ACC112 (cell line): ENCODE data around the gene CRISP3.
"Not testable (repeated sequence)": the region's sequence is repeated elsewhere in the genome, so short reads cannot be mapped to it uniquely, and the experiment has no call there.

Experiments
- H2AFZ ChIP-seq: fragments of 200-600 bp; sonication (generic); one replicate; pipeline ENCODE4 v1.6.0; 2017; ENCODE audit warnings: antibody characterized with exemption, low read length; ENCODE audit not compliant: unreplicated experiment
- H3K27ac ChIP-seq: fragments of 200-600 bp; sonication (generic); 2 replicates; pipeline ENCODE4 v1.5.1; 2014; ENCODE audit warnings: low read depth, mild to moderate bottlenecking, antibody characterized with exemption, low read length, moderate library complexity
- H3K27me3 ChIP-seq: fragments of 200-600 bp; sonication (generic); 2 replicates; pipeline ENCODE4 v1.6.1; 2014; ENCODE audit warnings: mild to moderate bottlenecking, antibody characterized with exemption, low read length, moderate library complexity, mixed read lengths; ENCODE audit not compliant: insufficient read depth
- H3K36me3 ChIP-seq: fragments of 200-600 bp; sonication (generic); 2 replicates; pipeline ENCODE4 v1.6.1; 2016; ENCODE audit warnings: mild to moderate bottlenecking, antibody characterized with exemption, low read length, moderate library complexity, mixed read lengths; ENCODE audit not compliant: insufficient read depth
- H3K4me1 ChIP-seq: fragments of 200-600 bp; sonication (generic); one replicate; pipeline ENCODE4 v1.6.1; 2016; ENCODE audit warnings: low read length, mixed read lengths; ENCODE audit not compliant: insufficient read depth, unreplicated experiment, control insufficient read depth
- H3K4me3 ChIP-seq: fragments of 200-600 bp; sonication (generic); 2 replicates; pipeline ENCODE4 v1.5.1; 2014; ENCODE audit warnings: mild to moderate bottlenecking, low read depth, low read length
- H3K79me2 ChIP-seq: fragments of 200-600 bp; sonication (generic); one replicate; pipeline ENCODE4 v1.6.0; 2016; ENCODE audit warnings: low read length; ENCODE audit not compliant: control insufficient read depth, unreplicated experiment, insufficient read depth

CRISP3 gene

GRCh38 chr6:49743429-49743828 is 759 bp downstream of the CRISP3 start:
- H3K4me1 ChIP-seq, result no peaks in the 10 kb centered on the region
- no peak overlapping the region for H3K4me3 ChIP-seq
- H3K27me3 ChIP-seq, result peaks cover 4% of the 10 kb centered on the region; the same call in 1 of the 2 replicates
- H2AFZ ChIP-seq, result no peak overlapping the region
- no peaks in the 10 kb centered on the region for H3K36me3 ChIP-seq
- H3K27ac ChIP-seq, result no peak overlapping the region
- H3K79me2 ChIP-seq, result no peaks in the 10 kb centered on the region

- Histone ChIP-seq H3K79me2 (no peaks in the 10 kb centered on the region), H3K4me1 (no peaks in the 10 kb centered on the region), H3K27me3 (peaks cover 8% of the 10 kb centered on the region; the same call in 1 of the 2 replicates), H2AFZ (no peak overlapping the region), H3K4me3 (no peak overlapping the region), H3K36me3 (no peaks in the 10 kb centered on the region), H3K27ac (no peak overlapping the region)
Measured at GRCh38 chr6:49739423-49739822, 4.8 kb downstream of the CRISP3 start.

GRCh38 chr6:49736017-49736508 is 8.1 kb downstream of the CRISP3 start:
- Histone ChIP-seq H3K4me3 (no peak overlapping the region), H3K27ac (no peak overlapping the region)

GRCh38 chr6:49733680-49734079 is 10.5 kb downstream of the CRISP3 start:
- Histone ChIP-seq H3K4me3 (no peak overlapping the region), H3K27me3 (peaks cover 4% of the 10 kb centered on the region; the same call in 1 of the 2 replicates), H3K36me3 (no peaks in the 10 kb centered on the region), H2AFZ (no peak overlapping the region), H3K27ac (no peak overlapping the region), H3K4me1 (no peaks in the 10 kb centered on the region), H3K79me2 (no peaks in the 10 kb centered on the region)

More at GRCh38 chr6:49736017-49736508, 8.1 kb downstream of the CRISP3 start:
- H2AFZ ChIP-seq, result no peak overlapping the region
- H3K27me3 ChIP-seq, result peaks cover 8% of the 10 kb centered on the region; the same call in 1 of the 2 replicates
- H3K36me3 ChIP-seq, result no peaks in the 10 kb centered on the region
- no peaks in the 10 kb centered on the region for H3K79me2 ChIP-seq
- no peaks in the 10 kb centered on the region for H3K4me1 ChIP-seq

- Histone ChIP-seq H3K27ac (no peak overlapping the region), H3K27me3 (peaks cover 4% of the 10 kb centered on the region; the same call in 1 of the 2 replicates), H2AFZ (no peak overlapping the region), H3K4me3 (no peak overlapping the region), H3K79me2 (no peaks in the 10 kb centered on the region), H3K4me1 (no peaks in the 10 kb centered on the region), H3K36me3 (no peaks in the 10 kb centered on the region)
Measured at GRCh38 chr6:49732781-49733180, 11.4 kb downstream of the CRISP3 start.

GRCh38 chr6:49730251-49730650 is 13.9 kb downstream of the CRISP3 start:
- no peak overlapping the region for H3K4me3 ChIP-seq
- no peaks in the 10 kb centered on the region for H3K36me3 ChIP-seq
- no peaks in the 10 kb centered on the region for H3K4me1 ChIP-seq
- H2AFZ ChIP-seq, result no peak overlapping the region
- no peaks in the 10 kb centered on the region for H3K27me3 ChIP-seq
- H3K79me2 ChIP-seq, result no peaks in the 10 kb centered on the region
- no peak overlapping the region for H3K27ac ChIP-seq

- H3K27me3 ChIP-seq, H3K4me1 ChIP-seq, H3K36me3 ChIP-seq, H2AFZ ChIP-seq, H3K27ac ChIP-seq, H3K79me2 ChIP-seq, H3K4me3 ChIP-seq: not testable (repeated sequence)
Measured at GRCh38 chr6:49723917-49724316, 20.3 kb downstream of the CRISP3 start.

GRCh38 chr6:49721297-49721696 is 22.9 kb downstream of the CRISP3 start:
- H3K27ac ChIP-seq, result no peak overlapping the region
- H3K36me3 ChIP-seq, result no peaks in the 10 kb centered on the region
- no peaks in the 10 kb centered on the region for H3K79me2 ChIP-seq
- no peaks in the 10 kb centered on the region for H3K4me1 ChIP-seq
- H3K27me3 ChIP-seq, result no peaks in the 10 kb centered on the region
- H2AFZ ChIP-seq, result no peak overlapping the region
- no peak overlapping the region for H3K4me3 ChIP-seq

GRCh38 chr6:49720372-49720771 is 23.8 kb downstream of the CRISP3 start:
- Histone ChIP-seq H3K4me1 (no peaks in the 10 kb centered on the region), H3K27me3 (no peaks in the 10 kb centered on the region), H2AFZ (no peak overlapping the region), H3K4me3 (no peak overlapping the region), H3K27ac (no peak overlapping the region), H3K79me2 (no peaks in the 10 kb centered on the region), H3K36me3 (no peaks in the 10 kb centered on the region)

- Histone ChIP-seq H2AFZ (no peak within 1 kb of the TSS), H3K79me2 (no peaks in the 10 kb centered on the region), H3K27me3 (peaks cover 12% of the 10 kb centered on the region; the same call in 1 of the 2 replicates), H3K36me3 (no peaks in the 10 kb centered on the region), H3K4me1 (no peaks in the 10 kb centered on the region), H3K4me3 (no peak within 1 kb of the TSS), H3K27ac (no peak within 1 kb of the TSS)
Measured at GRCh38 chr6:49713346-49713745, 30.8 kb downstream of the CRISP3 start, which contains the start of gene CRISP2. Gene CRISP2 (minus strand): TSS chr6:49713543. CDS start chr6:49709196, 4,347 bp downstream.

GRCh38 chr6:49698478-49698877 is 45.7 kb downstream of the CRISP3 start:
- H3K79me2 ChIP-seq, result no peaks in the 10 kb centered on the region
- no peak overlapping the region for H3K27ac ChIP-seq
- no peak overlapping the region for H3K4me3 ChIP-seq
- no peaks in the 10 kb centered on the region for H3K4me1 ChIP-seq
- H3K27me3 ChIP-seq, result no peaks in the 10 kb centered on the region
- no peaks in the 10 kb centered on the region for H3K36me3 ChIP-seq
- H2AFZ ChIP-seq, result no peak overlapping the region
